HepG2 (cell line): Measurements from ENCODE around the gene SHROOM1. TPM values are rescaled to one million over a fixed set of nuclear protein-coding genes. Genes with fewer than 3 reads are reported as not detected.
A peak's percentile ranks its signal among the peaks of the same experiment; 100 is the strongest.

ENCODE experiments used
- FOSL1 ChIP-seq: sonication (generic); formaldehyde crosslinking; IDR thresholded peaks from 2 replicates; pipeline ENCODE4 v1.9.0; 2021; ENCODE audit warnings: missing genetic modification reagents, borderline replicate concordance
- JUN ChIP-seq: sonication (generic); formaldehyde crosslinking; IDR thresholded peaks from 2 replicates; pipeline ENCODE4 v1.4.0; 2020; ENCODE audit warnings: mild to moderate bottlenecking, missing genetic modification reagents
- NBN ChIP-seq: fragments of 450-650 bp; conservative IDR thresholded peaks from 2 replicates; pipeline ENCODE4 v1.6.1; 2017
- RCOR2 ChIP-seq: IDR thresholded peaks from 2 replicates; pipeline ENCODE4 v1.6.1; 2016; ENCODE audit warnings: missing biosample characterization, missing genetic modification reagents
- RFX5 ChIP-seq: IDR thresholded peaks from 2 replicates; pipeline ENCODE4 v1.6.1; 2011; ENCODE audit warnings: low read depth, low read length, improper control_type of control experiment
- SMC3 ChIP-seq: IDR thresholded peaks from 2 replicates; pipeline ENCODE4 v1.6.1; 2011; ENCODE audit warnings: low read length, improper control_type of control experiment
- YEATS2 ChIP-seq: sonication (generic); formaldehyde crosslinking; IDR thresholded peaks from 2 replicates; pipeline ENCODE4 v1.4.0; 2020; ENCODE audit warnings: missing genetic modification reagents, borderline replicate concordance
- ZNF136 ChIP-seq: sonication (generic); formaldehyde crosslinking; IDR thresholded peaks from 2 replicates; pipeline ENCODE4 v1.8.1; 2022; ENCODE audit warnings: low read depth, mild to moderate bottlenecking, moderate library complexity, missing genetic modification reagents
- ZNF30 ChIP-seq: sonication (generic); formaldehyde crosslinking; IDR thresholded peaks from 2 replicates; pipeline ENCODE4 v1.5.0; 2020; ENCODE audit warnings: mild to moderate bottlenecking, missing genetic modification reagents
- ZNF354B ChIP-seq: sonication (generic); formaldehyde crosslinking; IDR thresholded peaks from 2 replicates; pipeline ENCODE4 v1.8.0; 2022; ENCODE audit warnings: mild to moderate bottlenecking, missing genetic modification reagents
- ZNF766 ChIP-seq: sonication (generic); formaldehyde crosslinking; IDR thresholded peaks from 2 replicates; pipeline ENCODE4 v1.5.0; 2020; ENCODE audit warnings: missing genetic modification reagents, borderline replicate concordance
- ZNF83 ChIP-seq: sonication (generic); formaldehyde crosslinking; IDR thresholded peaks from 2 replicates; pipeline ENCODE4 v1.4.0; 2020; ENCODE audit warnings: missing genetic modification reagents, mild to moderate bottlenecking, borderline replicate concordance
- ZSCAN22 ChIP-seq: sonication (generic); formaldehyde crosslinking; IDR thresholded peaks from 2 replicates; pipeline ENCODE4 v1.4.0; 2020; ENCODE audit warnings: mild to moderate bottlenecking, missing genetic modification reagents
- polyA plus RNA-seq, 8 experiments: library from polyadenylated mRNA; depleted of rRNA in 3 of 8; stranded (reverse) in 7 of 8; unstranded in 1 of 8; fragments of >200 nt; fragmentation: Illumina TruSeq in 4 of 8; extraction: Trizol in 4 of 8; gene quantifications; 2 replicates each; pipeline versions ENCODE4 v1.2.1 to v1.2.3, GENCODE V29; 2011 to 2016; ENCODE audit warnings: low read depth in 4 of 8, missing spikeins in 1 of 8, mixed read lengths in 1 of 8; ENCODE audit not compliant: insufficient read depth in 1 of 8
- total RNA-seq, 5 experiments: library from RNA; depleted of rRNA; stranded (reverse); fragments of >200 nt; fragmentation: Illumina TruSeq; extraction: Trizol; gene quantifications; 2 replicates each; pipeline ENCODE4 v1.2.3, GENCODE V29; 2016; ENCODE audit warnings: low read depth in 1 of 5
- TF ChIP-seq, protein P1 (sequence below): sonication (generic); formaldehyde crosslinking; IDR thresholded peaks from 2 replicates; pipeline ENCODE4 v1.9.0; 2021; ENCODE audit warnings: missing genetic modification reagents, mild to moderate bottlenecking, borderline replicate concordance
- TF ChIP-seq, protein P2 (sequence below): IDR thresholded peaks from 2 replicates; pipeline ENCODE4 v1.4.0; 2020; ENCODE audit warnings: mild to moderate bottlenecking, missing genetic modification reagents
- TF ChIP-seq, protein P3 (sequence below): sonication (generic); formaldehyde crosslinking; IDR thresholded peaks from 2 replicates; pipeline ENCODE4 v1.4.0; 2020; ENCODE audit warnings: missing genetic modification reagents, mild to moderate bottlenecking, borderline replicate concordance
- TF ChIP-seq, protein P4 (sequence below): sonication (generic); formaldehyde crosslinking; IDR thresholded peaks from 2 replicates; pipeline ENCODE4 v1.4.0; 2020; ENCODE audit warnings: missing genetic modification reagents
- TF ChIP-seq, protein P5 (sequence below): sonication (generic); formaldehyde crosslinking; IDR thresholded peaks from 2 replicates; pipeline ENCODE4 v1.5.1; 2020; ENCODE audit warnings: mild to moderate bottlenecking, missing genetic modification reagents

The SHROOM1 gene
- total and polyA plus RNA-seq, 2 of the 13 experiments (the other 11 are each of a cell fraction or from before 2014, with no cell fraction given) = 18.2 to 25.7 TPM

DNA sequence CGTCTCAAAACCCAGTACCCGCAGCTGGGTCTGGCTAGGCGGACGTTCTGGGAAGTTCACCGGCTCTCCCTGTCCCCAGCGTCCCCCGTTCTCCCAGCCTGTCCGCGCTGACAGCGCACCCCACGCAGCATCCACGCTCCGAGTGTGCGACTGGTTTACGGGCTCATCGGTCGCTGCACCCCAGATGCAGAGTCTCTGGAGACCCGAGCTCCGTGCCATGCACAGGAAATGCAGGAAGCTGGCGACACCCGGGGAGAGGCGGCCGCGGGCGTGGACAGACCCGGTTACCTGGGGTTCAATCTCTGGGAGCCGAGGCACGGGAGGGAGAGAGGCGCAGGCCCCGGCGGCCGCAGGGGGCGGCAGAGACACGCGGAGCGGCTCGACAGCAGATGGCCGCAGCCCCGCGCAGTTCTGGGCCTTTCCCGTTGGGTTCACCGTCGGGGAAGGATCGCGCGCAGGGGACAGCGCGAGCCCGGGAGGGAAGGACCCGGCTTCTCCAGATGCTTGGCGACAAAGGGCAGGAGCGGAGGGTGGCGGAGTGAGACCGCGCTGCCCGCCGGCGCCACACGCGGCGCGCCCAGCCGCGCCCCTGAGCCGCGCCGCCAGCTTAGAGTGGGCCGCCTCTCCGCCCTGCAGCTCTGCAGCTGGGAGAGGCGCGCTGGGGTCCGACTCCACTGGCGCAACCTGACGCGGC, 558 bp downstream of the SHROOM1 start (continued):
- TF ChIP-seq, protein P1, sequence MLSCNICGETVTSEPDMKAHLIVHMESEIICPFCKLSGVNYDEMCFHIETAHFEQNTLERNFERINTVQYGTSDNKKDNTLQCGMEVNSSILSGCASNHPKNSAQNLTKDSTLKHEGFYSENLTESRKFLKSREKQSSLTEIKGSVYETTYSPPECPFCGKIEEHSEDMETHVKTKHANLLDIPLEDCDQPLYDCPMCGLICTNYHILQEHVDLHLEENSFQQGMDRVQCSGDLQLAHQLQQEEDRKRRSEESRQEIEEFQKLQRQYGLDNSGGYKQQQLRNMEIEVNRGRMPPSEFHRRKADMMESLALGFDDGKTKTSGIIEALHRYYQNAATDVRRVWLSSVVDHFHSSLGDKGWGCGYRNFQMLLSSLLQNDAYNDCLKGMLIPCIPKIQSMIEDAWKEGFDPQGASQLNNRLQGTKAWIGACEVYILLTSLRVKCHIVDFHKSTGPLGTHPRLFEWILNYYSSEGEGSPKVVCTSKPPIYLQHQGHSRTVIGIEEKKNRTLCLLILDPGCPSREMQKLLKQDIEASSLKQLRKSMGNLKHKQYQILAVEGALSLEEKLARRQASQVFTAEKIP (CRISPR knock-in tag) = no peak
- TF ChIP-seq ZNF30 (CRISPR knock-in tag) (no peak), RFX5 (no peak), YEATS2 (CRISPR knock-in tag) (no peak), SMC3 (peak; percentile 27; the same call in 1 of the 2 replicates), ZNF766 (no peak; the same call in 1 of the 2 replicates), FOSL1 (CRISPR knock-in tag) (no peak), ZNF354B (CRISPR knock-in tag) (peak; percentile 34; the same call in 1 of the 2 replicates), RCOR2 (no peak), ZNF83 (no peak), ZSCAN22 (CRISPR knock-in tag) (no peak), ZNF136 (CRISPR knock-in tag) (no peak), JUN (no peak), NBN (no peak)
- TF ChIP-seq, protein P2, sequence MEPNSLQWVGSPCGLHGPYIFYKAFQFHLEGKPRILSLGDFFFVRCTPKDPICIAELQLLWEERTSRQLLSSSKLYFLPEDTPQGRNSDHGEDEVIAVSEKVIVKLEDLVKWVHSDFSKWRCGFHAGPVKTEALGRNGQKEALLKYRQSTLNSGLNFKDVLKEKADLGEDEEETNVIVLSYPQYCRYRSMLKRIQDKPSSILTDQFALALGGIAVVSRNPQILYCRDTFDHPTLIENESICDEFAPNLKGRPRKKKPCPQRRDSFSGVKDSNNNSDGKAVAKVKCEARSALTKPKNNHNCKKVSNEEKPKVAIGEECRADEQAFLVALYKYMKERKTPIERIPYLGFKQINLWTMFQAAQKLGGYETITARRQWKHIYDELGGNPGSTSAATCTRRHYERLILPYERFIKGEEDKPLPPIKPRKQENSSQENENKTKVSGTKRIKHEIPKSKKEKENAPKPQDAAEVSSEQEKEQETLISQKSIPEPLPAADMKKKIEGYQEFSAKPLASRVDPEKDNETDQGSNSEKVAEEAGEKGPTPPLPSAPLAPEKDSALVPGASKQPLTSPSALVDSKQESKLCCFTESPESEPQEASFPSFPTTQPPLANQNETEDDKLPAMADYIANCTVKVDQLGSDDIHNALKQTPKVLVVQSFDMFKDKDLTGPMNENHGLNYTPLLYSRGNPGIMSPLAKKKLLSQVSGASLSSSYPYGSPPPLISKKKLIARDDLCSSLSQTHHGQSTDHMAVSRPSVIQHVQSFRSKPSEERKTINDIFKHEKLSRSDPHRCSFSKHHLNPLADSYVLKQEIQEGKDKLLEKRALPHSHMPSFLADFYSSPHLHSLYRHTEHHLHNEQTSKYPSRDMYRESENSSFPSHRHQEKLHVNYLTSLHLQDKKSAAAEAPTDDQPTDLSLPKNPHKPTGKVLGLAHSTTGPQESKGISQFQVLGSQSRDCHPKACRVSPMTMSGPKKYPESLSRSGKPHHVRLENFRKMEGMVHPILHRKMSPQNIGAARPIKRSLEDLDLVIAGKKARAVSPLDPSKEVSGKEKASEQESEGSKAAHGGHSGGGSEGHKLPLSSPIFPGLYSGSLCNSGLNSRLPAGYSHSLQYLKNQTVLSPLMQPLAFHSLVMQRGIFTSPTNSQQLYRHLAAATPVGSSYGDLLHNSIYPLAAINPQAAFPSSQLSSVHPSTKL = peak; percentile 27; the same call in 1 of the 2 replicates
- TF ChIP-seq, protein P3, sequence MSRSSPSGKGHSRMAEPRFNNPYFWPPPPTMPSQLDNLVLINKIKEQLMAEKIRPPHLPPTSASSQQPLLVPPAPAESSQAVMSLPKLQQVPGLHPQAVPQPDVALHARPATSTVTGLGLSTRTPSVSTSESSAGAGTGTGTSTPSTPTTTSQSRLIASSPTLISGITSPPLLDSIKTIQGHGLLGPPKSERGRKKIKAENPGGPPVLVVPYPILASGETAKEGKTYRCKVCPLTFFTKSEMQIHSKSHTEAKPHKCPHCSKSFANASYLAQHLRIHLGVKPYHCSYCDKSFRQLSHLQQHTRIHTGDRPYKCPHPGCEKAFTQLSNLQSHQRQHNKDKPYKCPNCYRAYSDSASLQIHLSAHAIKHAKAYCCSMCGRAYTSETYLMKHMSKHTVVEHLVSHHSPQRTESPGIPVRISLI (CRISPR knock-in tag) = no peak
- TF ChIP-seq, protein P4, sequence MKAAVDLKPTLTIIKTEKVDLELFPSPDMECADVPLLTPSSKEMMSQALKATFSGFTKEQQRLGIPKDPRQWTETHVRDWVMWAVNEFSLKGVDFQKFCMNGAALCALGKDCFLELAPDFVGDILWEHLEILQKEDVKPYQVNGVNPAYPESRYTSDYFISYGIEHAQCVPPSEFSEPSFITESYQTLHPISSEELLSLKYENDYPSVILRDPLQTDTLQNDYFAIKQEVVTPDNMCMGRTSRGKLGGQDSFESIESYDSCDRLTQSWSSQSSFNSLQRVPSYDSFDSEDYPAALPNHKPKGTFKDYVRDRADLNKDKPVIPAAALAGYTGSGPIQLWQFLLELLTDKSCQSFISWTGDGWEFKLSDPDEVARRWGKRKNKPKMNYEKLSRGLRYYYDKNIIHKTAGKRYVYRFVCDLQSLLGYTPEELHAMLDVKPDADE (CRISPR knock-in tag) = no peak
- TF ChIP-seq, protein P5, sequence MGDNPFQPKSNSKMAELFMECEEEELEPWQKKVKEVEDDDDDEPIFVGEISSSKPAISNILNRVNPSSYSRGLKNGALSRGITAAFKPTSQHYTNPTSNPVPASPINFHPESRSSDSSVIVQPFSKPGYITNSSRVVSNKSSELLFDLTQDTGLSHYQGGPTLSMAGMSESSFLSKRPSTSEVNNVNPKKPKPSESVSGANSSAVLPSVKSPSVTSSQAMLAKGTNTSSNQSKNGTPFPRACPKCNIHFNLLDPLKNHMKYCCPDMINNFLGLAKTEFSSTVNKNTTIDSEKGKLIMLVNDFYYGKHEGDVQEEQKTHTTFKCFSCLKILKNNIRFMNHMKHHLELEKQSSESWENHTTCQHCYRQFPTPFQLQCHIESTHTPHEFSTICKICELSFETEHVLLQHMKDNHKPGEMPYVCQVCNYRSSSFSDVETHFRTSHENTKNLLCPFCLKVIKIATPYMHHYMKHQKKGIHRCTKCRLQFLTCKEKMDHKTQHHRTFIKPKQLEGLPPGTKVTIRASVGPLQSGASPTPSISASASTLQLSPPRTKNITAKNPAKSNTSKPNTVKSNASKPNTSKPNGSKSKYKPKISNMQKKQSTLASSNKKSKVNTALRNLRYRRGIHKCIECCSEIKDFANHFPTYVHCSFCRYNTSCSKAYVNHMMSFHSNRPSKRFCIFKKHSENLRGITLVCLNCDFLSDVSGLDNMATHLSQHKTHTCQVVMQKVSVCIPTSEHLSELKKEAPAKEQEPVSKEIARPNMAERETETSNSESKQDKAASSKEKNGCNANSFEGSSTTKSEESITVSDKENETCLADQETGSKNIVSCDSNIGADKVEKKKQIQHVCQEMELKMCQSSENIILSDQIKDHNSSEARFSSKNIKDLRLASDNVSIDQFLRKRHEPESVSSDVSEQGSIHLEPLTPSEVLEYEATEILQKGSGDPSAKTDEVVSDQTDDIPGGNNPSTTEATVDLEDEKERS = peak; percentile 29; the same call in 1 of the 2 replicates
